ENCODE data around the gene CTNNA3. TPM values are rescaled to one million over a fixed set of nuclear protein-coding genes. Genes with fewer than 3 reads are reported as not detected.

Gene CTNNA3
- total RNA-seq, 1 donor from 2014 or later, result 0.92 TPM

DNA sequence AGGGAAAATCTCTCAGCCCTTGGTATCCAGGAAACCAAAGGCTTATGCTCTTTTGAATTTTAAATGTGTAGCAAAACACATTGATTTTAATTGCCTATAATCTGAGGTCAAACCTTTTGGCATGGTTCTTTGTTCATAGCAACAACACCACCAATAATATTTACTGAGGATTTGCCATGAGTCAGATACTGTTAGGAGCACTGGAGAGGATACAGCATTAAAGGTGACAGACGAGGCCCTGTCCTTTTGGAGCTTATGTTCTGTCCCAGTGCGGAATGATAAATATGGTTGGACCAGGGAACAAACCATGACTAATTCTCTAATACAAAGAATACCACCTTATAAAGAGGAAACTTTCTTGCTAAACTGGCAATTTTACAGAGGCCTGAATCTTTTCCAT is 176.6 kb downstream of the CTNNA3 start:
- Mint-ChIP-seq H3K4me1 (ENCODE audit: low read depth) (peaks cover 3% of the 10 kb centered on the region), H3K27me3 (ENCODE audit: low read depth) (no peaks in the 10 kb centered on the region), H3K36me3 (ENCODE audit: low read depth) (no peaks in the 10 kb centered on the region), H3K4me3 (ENCODE audit: unreplicated experiment) (no peak overlapping the region), H3K27ac (ENCODE audit: unreplicated experiment) (no peak overlapping the region), H3K9me3 (ENCODE audit: low read depth) (no peaks in the 10 kb centered on the region)
- TF ChIP-seq, protein P1, sequence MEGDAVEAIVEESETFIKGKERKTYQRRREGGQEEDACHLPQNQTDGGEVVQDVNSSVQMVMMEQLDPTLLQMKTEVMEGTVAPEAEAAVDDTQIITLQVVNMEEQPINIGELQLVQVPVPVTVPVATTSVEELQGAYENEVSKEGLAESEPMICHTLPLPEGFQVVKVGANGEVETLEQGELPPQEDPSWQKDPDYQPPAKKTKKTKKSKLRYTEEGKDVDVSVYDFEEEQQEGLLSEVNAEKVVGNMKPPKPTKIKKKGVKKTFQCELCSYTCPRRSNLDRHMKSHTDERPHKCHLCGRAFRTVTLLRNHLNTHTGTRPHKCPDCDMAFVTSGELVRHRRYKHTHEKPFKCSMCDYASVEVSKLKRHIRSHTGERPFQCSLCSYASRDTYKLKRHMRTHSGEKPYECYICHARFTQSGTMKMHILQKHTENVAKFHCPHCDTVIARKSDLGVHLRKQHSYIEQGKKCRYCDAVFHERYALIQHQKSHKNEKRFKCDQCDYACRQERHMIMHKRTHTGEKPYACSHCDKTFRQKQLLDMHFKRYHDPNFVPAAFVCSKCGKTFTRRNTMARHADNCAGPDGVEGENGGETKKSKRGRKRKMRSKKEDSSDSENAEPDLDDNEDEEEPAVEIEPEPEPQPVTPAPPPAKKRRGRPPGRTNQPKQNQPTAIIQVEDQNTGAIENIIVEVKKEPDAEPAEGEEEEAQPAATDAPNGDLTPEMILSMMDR (IDR thresholded peaks at IDR 0.05), result no peak
- DNase-seq (ENCODE audit: low spot score), result no peak

DNA sequence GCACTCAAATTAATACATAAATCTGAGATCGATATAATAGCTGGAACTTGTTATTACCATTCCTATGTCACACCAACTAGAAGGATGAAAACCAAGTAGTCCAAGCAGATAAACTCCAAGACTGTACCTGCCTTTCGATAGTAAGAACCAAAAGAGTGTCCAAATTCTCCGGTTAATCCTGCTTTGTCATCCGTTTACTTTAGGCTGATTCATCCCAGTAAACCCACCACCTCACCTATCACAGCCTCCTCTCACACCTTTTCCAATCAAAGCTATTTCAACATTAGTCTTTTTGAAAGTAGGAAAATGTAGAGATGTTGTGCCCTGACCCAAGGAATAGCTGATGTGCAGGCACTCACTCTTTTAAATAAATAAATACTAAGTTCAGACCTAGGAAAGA is 177.2 kb downstream of the CTNNA3 start:
- H3K4me3 Mint-ChIP-seq (ENCODE audit: unreplicated experiment), result no peak overlapping the region
- no peak for DNase-seq (ENCODE audit: low spot score)
- no peak overlapping the region for H3K27ac Mint-ChIP-seq (ENCODE audit: unreplicated experiment)
- H3K36me3 Mint-ChIP-seq (ENCODE audit: low read depth), result no peaks in the 10 kb centered on the region
- H3K27me3 Mint-ChIP-seq (ENCODE audit: low read depth), result no peaks in the 10 kb centered on the region
- TF ChIP-seq, protein P1 (IDR thresholded peaks at IDR 0.05), result no peak
- H3K4me1 Mint-ChIP-seq (ENCODE audit: low read depth), result peaks cover 3% of the 10 kb centered on the region
- no peaks in the 10 kb centered on the region for H3K9me3 Mint-ChIP-seq (ENCODE audit: low read depth)

DNA sequence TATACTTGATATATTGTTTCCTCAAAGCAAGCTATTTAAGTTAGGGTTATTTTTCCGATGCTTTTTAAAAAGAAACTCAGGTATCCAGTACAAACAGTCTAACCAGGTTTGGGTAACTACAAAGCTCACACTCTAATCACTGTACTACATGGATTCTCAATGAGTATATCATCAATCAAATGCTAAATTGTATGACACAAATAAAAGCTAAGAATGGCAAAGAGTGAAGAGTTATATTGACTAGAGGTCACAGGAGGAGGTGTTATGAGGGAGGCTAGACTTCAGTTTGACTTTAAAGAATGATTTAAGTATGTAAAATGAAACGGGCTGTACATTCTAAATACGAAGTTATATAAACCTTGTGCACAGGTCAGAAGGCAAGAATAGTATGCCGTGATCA is 178.0 kb downstream of the CTNNA3 start:
- Mint-ChIP-seq H3K27me3 (ENCODE audit: low read depth) (no peaks in the 10 kb centered on the region), H3K27ac (ENCODE audit: unreplicated experiment) (no peak overlapping the region), H3K4me3 (ENCODE audit: unreplicated experiment) (no peak overlapping the region), H3K9me3 (ENCODE audit: low read depth) (no peaks in the 10 kb centered on the region), H3K4me1 (ENCODE audit: low read depth) (peaks cover 3% of the 10 kb centered on the region), H3K36me3 (ENCODE audit: low read depth) (no peaks in the 10 kb centered on the region)
- no peak for DNase-seq (ENCODE audit: low spot score)
- TF ChIP-seq, protein P1 (IDR thresholded peaks at IDR 0.05), result no peak

DNA sequence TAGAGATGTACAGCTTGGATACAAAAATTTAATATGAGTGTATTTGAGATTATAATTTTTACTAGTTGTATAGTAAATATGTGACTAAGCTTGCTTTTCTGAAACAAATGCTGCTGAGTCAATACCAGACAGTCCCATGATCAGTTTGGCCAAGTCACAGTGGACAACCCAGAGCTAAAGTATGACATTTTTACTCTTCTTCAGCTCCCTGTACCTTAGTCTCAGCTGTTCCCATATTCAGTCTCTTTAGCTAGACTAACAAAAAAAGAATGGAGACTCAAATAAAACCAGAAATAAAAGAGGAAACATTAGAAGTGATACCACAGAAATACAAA is 189.3 kb downstream of the CTNNA3 start:
- TF ChIP-seq, protein P1 (IDR thresholded peaks at IDR 0.05), result no peak
- DNase-seq (ENCODE audit: low spot score), result no peak
- Mint-ChIP-seq H3K27me3 (ENCODE audit: low read depth) (no peaks in the 10 kb centered on the region), H3K4me1 (ENCODE audit: low read depth) (peaks cover 8% of the 10 kb centered on the region), H3K36me3 (ENCODE audit: low read depth) (no peaks in the 10 kb centered on the region), H3K27ac (ENCODE audit: unreplicated experiment) (no peak overlapping the region), H3K9me3 (ENCODE audit: low read depth) (peaks cover 9% of the 10 kb centered on the region), H3K4me3 (ENCODE audit: unreplicated experiment) (no peak overlapping the region)

DNA sequence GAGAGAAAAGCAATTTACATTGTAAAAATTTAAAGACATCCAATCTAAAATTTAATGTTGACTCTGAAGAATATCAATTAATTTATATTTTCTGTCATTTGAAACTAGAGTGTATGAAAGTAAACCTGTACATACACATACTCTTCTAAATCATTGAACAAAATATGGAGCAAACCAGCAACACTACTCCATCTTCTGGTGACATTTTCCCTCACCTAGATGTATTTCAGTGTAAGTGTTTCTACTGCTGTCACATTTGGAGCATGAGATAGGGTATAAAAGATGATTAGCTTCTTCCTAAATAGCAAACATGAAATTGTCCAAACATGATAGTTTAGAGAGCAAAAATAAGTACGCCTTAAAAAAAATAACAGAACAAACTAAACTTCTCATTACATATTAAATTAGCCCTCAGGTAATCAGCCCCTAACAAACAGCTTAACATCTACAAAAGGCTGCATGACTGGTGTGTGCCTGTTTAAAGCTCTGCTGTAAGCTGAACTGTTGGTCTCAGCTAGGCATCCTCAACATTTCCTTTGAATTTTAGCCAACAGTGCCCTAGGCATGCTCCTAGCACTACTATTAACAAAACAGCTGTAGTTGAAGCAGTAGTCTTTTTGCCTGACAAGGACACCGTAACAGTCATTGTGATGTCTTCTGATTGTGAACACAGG is 189.8 kb downstream of the CTNNA3 start:
- Mint-ChIP-seq H3K4me1 (ENCODE audit: low read depth) (peaks cover 8% of the 10 kb centered on the region), H3K36me3 (ENCODE audit: low read depth) (peaks cover 2% of the 10 kb centered on the region), H3K27me3 (ENCODE audit: low read depth) (no peaks in the 10 kb centered on the region), H3K4me3 (ENCODE audit: unreplicated experiment) (no peak overlapping the region), H3K9me3 (ENCODE audit: low read depth) (peaks cover 14% of the 10 kb centered on the region), H3K27ac (ENCODE audit: unreplicated experiment) (no peak overlapping the region)
- TF ChIP-seq, protein P1 (IDR thresholded peaks at IDR 0.05), result no peak
- DNase-seq (ENCODE audit: low spot score), result no peak
